GM12878 (cell line): ENCODE data around the gene MEGF11. TPM values are rescaled to one million over a fixed set of nuclear protein-coding genes. Genes with fewer than 3 reads are reported as not detected.

Source experiments
- ATAC-seq: fragments of 200-7000 bp; cut with Tn5 transposase; 3 replicates; pipeline ENCODE4 v1.9.1; 2020; ENCODE audit warnings: mild to moderate bottlenecking, moderate library complexity
- BruUV-seq: library from RNA; stranded (reverse); fragments of 400-500 nt; replicated peaks from 2 replicates; lab custom pipeline; 2021; lab: Mats Ljungman, UMichigan
- CTCF ChIA-PET: fragments of 300-600 bp; sonication (Branson Sonifier 250); formaldehyde crosslinking; extraction: SDS; loops from one replicate; lab custom pipeline; 2021; ENCODE audit warnings: inconsistent platforms; lab: Yijun Ruan, JAX
- POLR2A ChIA-PET: fragments of 350-600 bp; formaldehyde crosslinking; extraction: SDS; loops from one replicate; lab custom pipeline; 2021; ENCODE audit warnings: inconsistent platforms; lab: Charles Lee
- RAD21 ChIA-PET: fragments of 300-600 bp; sonication (Branson Sonifier 250); formaldehyde crosslinking; loops from one replicate; lab custom pipeline; 2023; ENCODE audit warnings: antibody characterized with exemption; ENCODE audit not compliant: unreplicated experiment; lab: Charles Lee
- SMC1A ChIA-PET: fragments of 300-600 bp; sonication (Branson Sonifier 250); formaldehyde crosslinking; loops from one replicate; lab custom pipeline; 2023; ENCODE audit not compliant: unreplicated experiment, uncharacterized antibody; lab: Charles Lee
- DNase-seq: peaks from one replicate; pipeline ENCODE4 v3.0.0-alpha.2; 2011; ENCODE audit warnings: low read depth, low spot score
- FAIRE-seq: peaks from 3 replicates; lab custom pipeline; 2011; peaks lifted over from hg19 to GRCh38; lab: Jason Lieb, UNC
- H2AFZ ChIP-seq: 2 replicates; pipeline ENCODE4 v1.6.0; 2011; ENCODE audit warnings: low read depth, low read length, control low read depth; ENCODE audit not compliant: control insufficient read depth
- H3K27ac ChIP-seq: 2 replicates; pipeline ENCODE4 v1.5.1; 2011; ENCODE audit warnings: control low read depth; ENCODE audit not compliant: control insufficient read depth, insufficient read depth
- H3K27me3 ChIP-seq, 2 experiments: replicated peaks in 1 of 2; 2 replicates each; pipeline versions ENCODE4 v1.6.0 to v1.6.1; 2011; ENCODE audit warnings: low read length in 1 of 2; ENCODE audit not compliant: control insufficient read depth in 2 of 2, insufficient read depth in 2 of 2
- H3K36me3 ChIP-seq, 2 experiments: 2 replicates each; pipeline ENCODE4 v1.5.1; 2011; ENCODE audit warnings: low read length in 1 of 2; ENCODE audit not compliant: control insufficient read depth in 2 of 2, insufficient read depth in 2 of 2
- H3K4me1 ChIP-seq: 2 replicates; pipeline ENCODE4 v1.6.1; 2011; ENCODE audit warnings: mild to moderate bottlenecking, low read length, moderate library complexity, mixed read lengths; ENCODE audit not compliant: control insufficient read depth, insufficient read depth
- H3K4me2 ChIP-seq: 2 replicates; pipeline ENCODE4 v1.6.0; 2011; ENCODE audit warnings: control low read depth; ENCODE audit not compliant: control insufficient read depth, insufficient read depth
- H3K4me3 ChIP-seq: fragments of 200-600 bp; sonication (generic); 2 replicates; pipeline ENCODE4 v1.5.1; 2016
- H3K79me2 ChIP-seq: 2 replicates; pipeline ENCODE4 v1.6.0; 2011; ENCODE audit warnings: low read length; ENCODE audit not compliant: control insufficient read depth, insufficient read depth
- H3K9ac ChIP-seq: 2 replicates; pipeline ENCODE4 v1.8.0; 2011; ENCODE audit warnings: low read length, control low read depth, mixed read lengths; ENCODE audit not compliant: control insufficient read depth, insufficient read depth
- H3K9me3 ChIP-seq: replicated peaks from 3 replicates; pipeline ENCODE4 v1.5.1; 2011; ENCODE audit warnings: mild to moderate bottlenecking, low read length; ENCODE audit not compliant: control insufficient read depth, insufficient read depth
- H4K20me1 ChIP-seq: 2 replicates; pipeline ENCODE4 v1.6.0; 2011; ENCODE audit not compliant: control insufficient read depth, insufficient read depth
- BMI1 ChIP-seq: fragments of 450-650 bp; IDR thresholded peaks from 2 replicates; pipeline ENCODE4 v1.6.1; 2016; ENCODE audit warnings: mild to moderate bottlenecking, moderate library complexity, borderline replicate concordance
- CREM ChIP-seq: IDR thresholded peaks from 2 replicates; pipeline ENCODE4 v1.6.1; 2014; ENCODE audit warnings: antibody characterized with exemption, low read depth
- KAT2A ChIP-seq: conservative IDR thresholded peaks from 2 replicates; pipeline ENCODE4 v1.6.1; 2011; ENCODE audit warnings: low read depth, low read length; ENCODE audit not compliant: control insufficient read depth
- POLR2AphosphoS2 ChIP-seq: IDR thresholded peaks from 2 replicates; pipeline ENCODE4 v1.6.1; 2011; ENCODE audit warnings: low read depth, mild to moderate bottlenecking, low read length, improper control_type of control experiment, moderate library complexity
- RELB ChIP-seq: fragments of 450-650 bp; IDR thresholded peaks from 2 replicates; pipeline ENCODE4 v1.6.1; 2017; ENCODE audit warnings: low read depth, mild to moderate bottlenecking, moderate library complexity
- SREBF2 ChIP-seq: IDR thresholded peaks from 2 replicates; pipeline ENCODE4 v1.6.1; 2012; ENCODE audit warnings: mild to moderate bottlenecking, low read length
- SUZ12 ChIP-seq: fragments of 200-600 bp; sonication (generic); IDR thresholded peaks from one replicate; pipeline ENCODE4 v1.6.1; 2018; ENCODE audit warnings: antibody characterized with exemption, mild to moderate bottlenecking; ENCODE audit not compliant: unreplicated experiment
- TBL1XR1 ChIP-seq: IDR thresholded peaks from 2 replicates; pipeline ENCODE4 v1.6.1; 2012; ENCODE audit warnings: low read depth, low read length, improper control_type of control experiment
- whole genome bisulfite sequencing: methylation state at CpG from one replicate; pipeline ENCODE4 v1.1.6; 2016; ENCODE audit warnings: low lambda C conversion rate; ENCODE audit not compliant: insufficient replicate concordance, insufficient coverage; ENCODE audit errors: missing lambda C conversion rate; 5-methylcytosine and 5-hydroxymethylcytosine counted together
- in situ Hi-C: fragments of 300-500 bp; cut with MboI; formaldehyde crosslinking; loops from 9 replicates; pipeline ENCODE4 v1.14.3; 2018; ENCODE audit warnings: mixed read lengths
- intact Hi-C: fragments of 100-400 bp; cut with micrococcal nuclease; formaldehyde crosslinking; loops from one replicate; pipeline ENCODE4 v1.14.2; 2022; ENCODE audit not compliant: unreplicated experiment
- polyA plus RNA-seq, 11 experiments: library from polyadenylated mRNA; depleted of rRNA in 4 of 11; unstranded in 6 of 11; stranded (reverse) in 5 of 11; fragments of >200 nt; fragmentation: Nextera tagmentation in 4 of 11; fragmentation: Illumina TruSeq in 1 of 11; extraction: Ambion mirVana in 4 of 11; extraction: Trizol in 1 of 11; gene quantifications; 1 replicate in 1 of 11; 2 replicates in 10 of 11; pipeline versions ENCODE4 v1.2.1 to v1.2.3, GENCODE V29; 2011 to 2016; ENCODE audit warnings: inconsistent platforms in 2 of 11, missing spikeins in 2 of 11, low read depth in 1 of 11
- total RNA-seq, 4 experiments: library from RNA; depleted of rRNA in 3 of 4; stranded (reverse); fragments of >200 nt in 3 of 4; fragmentation: Illumina TruSeq in 1 of 4; extraction: Trizol in 1 of 4; gene quantifications; 2 replicates each; pipeline versions ENCODE4 v1.2.1 to v1.2.3, GENCODE V29; 2013 to 2021
- TF ChIP-seq, protein P1 (sequence below): fragments of 450-650 bp; IDR thresholded peaks from 2 replicates; pipeline ENCODE4 v1.6.1; 2018; ENCODE audit warnings: borderline replicate concordance, mild to moderate bottlenecking; ENCODE audit not compliant: partially characterized antibody
- TF ChIP-seq, protein P2 (sequence below): fragments of 450-650 bp; IDR thresholded peaks from 2 replicates; pipeline ENCODE4 v1.6.1; 2017; ENCODE audit warnings: borderline replicate concordance

MEGF11 gene
- total and polyA plus RNA-seq, 10 of the 15 experiments (the other 5 are each of a cell fraction or from before 2014, with no cell fraction given), result 0.03 to 1.7 (median 0.49) TPM

GRCh38 chr15:66184492-66184891 lies 69.1 kb downstream of the MEGF11 start:
- intact Hi-C loops (no loop called here), in situ Hi-C loops (no loop called here)
- Histone ChIP-seq H3K27me3 (peaks cover 0 to 5% of the 10 kb centered on the region in 2 experiments; a peak in 2 of 4 replicates), H3K4me3 (no peak overlapping the region), H3K9me3 (no peaks in the 10 kb centered on the region), H2AFZ (no peak overlapping the region), H3K4me2 (no peak overlapping the region), H3K27ac (no peak overlapping the region), H3K9ac (no peak overlapping the region), H4K20me1 (peaks cover 3% of the 10 kb centered on the region; the same call in 1 of the 2 replicates), H3K36me3 (no peaks in the 10 kb centered on the region), H3K4me1 (no peaks in the 10 kb centered on the region), H3K79me2 (no peaks in the 10 kb centered on the region)
- DNase-seq (no peak), FAIRE-seq (no peak), ATAC-seq (no peak)
- ChIA-PET CTCF (no interaction called here), POLR2A (no interaction called here), SMC1A (no interaction called here), RAD21 (no interaction called here)
- TF ChIP-seq, protein P1, sequence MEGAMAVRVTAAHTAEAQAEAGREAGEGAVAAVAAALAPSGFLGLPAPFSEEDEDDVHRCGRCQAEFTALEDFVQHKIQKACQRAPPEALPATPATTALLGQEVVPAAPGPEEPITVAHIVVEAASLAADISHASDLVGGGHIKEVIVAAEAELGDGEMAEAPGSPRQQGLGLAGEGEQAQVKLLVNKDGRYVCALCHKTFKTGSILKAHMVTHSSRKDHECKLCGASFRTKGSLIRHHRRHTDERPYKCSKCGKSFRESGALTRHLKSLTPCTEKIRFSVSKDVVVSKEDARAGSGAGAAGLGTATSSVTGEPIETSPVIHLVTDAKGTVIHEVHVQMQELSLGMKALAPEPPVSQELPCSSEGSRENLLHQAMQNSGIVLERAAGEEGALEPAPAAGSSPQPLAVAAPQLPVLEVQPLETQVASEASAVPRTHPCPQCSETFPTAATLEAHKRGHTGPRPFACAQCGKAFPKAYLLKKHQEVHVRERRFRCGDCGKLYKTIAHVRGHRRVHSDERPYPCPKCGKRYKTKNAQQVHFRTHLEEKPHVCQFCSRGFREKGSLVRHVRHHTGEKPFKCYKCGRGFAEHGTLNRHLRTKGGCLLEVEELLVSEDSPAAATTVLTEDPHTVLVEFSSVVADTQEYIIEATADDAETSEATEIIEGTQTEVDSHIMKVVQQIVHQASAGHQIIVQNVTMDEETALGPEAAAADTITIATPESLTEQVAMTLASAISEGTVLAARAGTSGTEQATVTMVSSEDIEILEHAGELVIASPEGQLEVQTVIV, result no peak
- TF ChIP-seq KAT2A, result no peak
- WGBS, result 26% methylated on average over 6 of the region's 6 CpGs
- BruUV-seq, result no TSS peak

- no peak for FAIRE-seq
- POLR2A ChIA-PET, result no interaction called here
- TF ChIP-seq SREBF2 (no peak), TBL1XR1 (no peak), CREM (no peak), RELB (no peak), BMI1 (no peak), POLR2AphosphoS2 (no peak), SUZ12 (no peak)
- TF ChIP-seq, protein P2, sequence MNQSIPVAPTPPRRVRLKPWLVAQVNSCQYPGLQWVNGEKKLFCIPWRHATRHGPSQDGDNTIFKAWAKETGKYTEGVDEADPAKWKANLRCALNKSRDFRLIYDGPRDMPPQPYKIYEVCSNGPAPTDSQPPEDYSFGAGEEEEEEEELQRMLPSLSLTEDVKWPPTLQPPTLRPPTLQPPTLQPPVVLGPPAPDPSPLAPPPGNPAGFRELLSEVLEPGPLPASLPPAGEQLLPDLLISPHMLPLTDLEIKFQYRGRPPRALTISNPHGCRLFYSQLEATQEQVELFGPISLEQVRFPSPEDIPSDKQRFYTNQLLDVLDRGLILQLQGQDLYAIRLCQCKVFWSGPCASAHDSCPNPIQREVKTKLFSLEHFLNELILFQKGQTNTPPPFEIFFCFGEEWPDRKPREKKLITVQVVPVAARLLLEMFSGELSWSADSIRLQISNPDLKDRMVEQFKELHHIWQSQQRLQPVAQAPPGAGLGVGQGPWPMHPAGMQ, result no peak
Observed at GRCh38 chr15:66180531-66181097, 72.9 kb downstream of the MEGF11 start.

More at GRCh38 chr15:66180531-66181097, 72.9 kb downstream of the MEGF11 start:
- Histone ChIP-seq H3K4me1 (no peaks in the 10 kb centered on the region), H3K9ac (no peak overlapping the region), H2AFZ (no peak overlapping the region), H3K4me2 (no peak overlapping the region), H3K9me3 (no peaks in the 10 kb centered on the region), H3K27me3 (peaks cover 0 to 5% of the 10 kb centered on the region in 2 experiments; a peak in 2 of 4 replicates), H3K27ac (no peak overlapping the region), H3K36me3 (no peaks in the 10 kb centered on the region), H4K20me1 (peaks cover 3% of the 10 kb centered on the region; the same call in 1 of the 2 replicates), H3K4me3 (no peak overlapping the region), H3K79me2 (no peaks in the 10 kb centered on the region)
- SMC1A ChIA-PET, result interaction anchor here (1.5 kb wide), 1 partner anchor 143 kb away, joined by 3 read pairs; no protein-coding TSS in a partner anchor
- CTCF ChIA-PET, result interaction anchor here (1.1 kb wide), 1 partner anchor 11 kb away, joined by 5 read pairs; no protein-coding TSS in a partner anchor
- ATAC-seq (no peak), DNase-seq (no peak)
- intact Hi-C loops (no loop called here), in situ Hi-C loops (no loop called here)
- no TSS peak for BruUV-seq
- RAD21 ChIA-PET, result no interaction called here
- WGBS, result 39% methylated on average over 7 of the region's 7 CpGs
